Measurements from ENCODE around the gene AFF1.
"Not testable (repeated sequence)": the region's sequence is repeated elsewhere in the genome, so short reads cannot be mapped to it uniquely, and the experiment has no call there.

AFF1 gene

GRCh38 chr4:87122252-87122651, 187.4 kb downstream of the AFF1 start:
- no peak for DNase-seq

GRCh38 chr4:87126056-87126455, 191.2 kb downstream of the AFF1 start:
- no peak for DNase-seq

- DNase-seq = no peak
Measured at GRCh38 chr4:87128006-87128705, 193.3 kb downstream of the AFF1 start.

GRCh38 chr4:87129681-87130080, 194.9 kb downstream of the AFF1 start:
- no peak for DNase-seq

- no peak for DNase-seq
Measured at GRCh38 chr4:87130985-87131703, 196.3 kb downstream of the AFF1 start.

- no peak for DNase-seq
Measured at GRCh38 chr4:87132035-87132434, 197.2 kb downstream of the AFF1 start.

GRCh38 chr4:87133183-87133582, 198.4 kb downstream of the AFF1 start:
- DNase-seq = no peak

- no peak for DNase-seq
Measured at GRCh38 chr4:87134122-87134521, 199.3 kb downstream of the AFF1 start.

- no peak for DNase-seq
Measured at GRCh38 chr4:87141428-87141827, 206.6 kb downstream of the AFF1 start.

GRCh38 chr4:87144356-87144755, 209.5 kb downstream of the AFF1 start:
- no peak for DNase-seq

GRCh38 chr4:87145934-87146333, 211.1 kb downstream of the AFF1 start:
- DNase-seq = not testable (repeated sequence)

GRCh38 chr4:87147116-87147515, 212.3 kb downstream of the AFF1 start:
- DNase-seq = no peak

GRCh38 chr4:87150498-87151261, 215.9 kb downstream of the AFF1 start:
- no peak for DNase-seq

- no peak for DNase-seq
Measured at GRCh38 chr4:87151730-87152129, 216.9 kb downstream of the AFF1 start.

- no peak for DNase-seq
Measured at GRCh38 chr4:87152310-87153041, 217.7 kb downstream of the AFF1 start.

- no peak for DNase-seq
Measured at GRCh38 chr4:87153078-87153870, 218.5 kb downstream of the AFF1 start.

GRCh38 chr4:87165892-87166291, 231.1 kb downstream of the AFF1 start:
- no peak for DNase-seq

- no peak for DNase-seq
Measured at GRCh38 chr4:87166296-87166854, 231.6 kb downstream of the AFF1 start.

GRCh38 chr4:87171944-87172343, 237.1 kb downstream of the AFF1 start:
- DNase-seq = no peak

- DNase-seq = no peak
Measured at GRCh38 chr4:87174672-87175071, 239.9 kb downstream of the AFF1 start.

GRCh38 chr4:87179751-87180150, 244.9 kb downstream of the AFF1 start:
- DNase-seq = no peak

- DNase-seq = no peak
Measured at GRCh38 chr4:87180767-87181166, 246.0 kb downstream of the AFF1 start.

Data from activated T-cell treated with anti-CD3 and anti-CD28 coated beads, Interleukin-2, amount 50 U/mL, for 1 hour (primary cell).